CD4-positive, CD25-positive, alpha-beta regulatory T cell (primary cell): ENCODE data around the gene CRB2. TPM values are rescaled to one million over a fixed set of nuclear protein-coding genes. Genes with fewer than 3 reads are reported as not detected.
"Not testable (repeated sequence)": the region's sequence is repeated elsewhere in the genome, so short reads cannot be mapped to it uniquely, and the experiment has no call there.

Source experiments
- ATAC-seq, 2 donors: fragments of 150-1000 bp; cut with Tn5 transposase; one replicate each; pipeline ENCODE4 v1.10.0; 2021; ENCODE audit warnings: low read depth in 2 of 2, moderate number of reproducible peaks in 2 of 2, moderate library complexity in 1 of 2
- DNase-seq, 3 donors: peaks; one replicate each; pipeline versions ENCODE4 v3.0.0 to v3.0.0-alpha.2; 2012 to 2022; ENCODE audit warnings: mixed read lengths in 1 of 3
- H3K27ac ChIP-seq: one replicate; pipeline ENCODE4 v1.7.0; 2013; ENCODE audit warnings: mild to moderate bottlenecking, low read length; ENCODE audit not compliant: insufficient read depth, poor library complexity, severe bottlenecking
- H3K27me3 ChIP-seq: one replicate; pipeline ENCODE4 v1.7.0; 2013; ENCODE audit warnings: low read length; ENCODE audit not compliant: control insufficient read depth, insufficient read depth
- H3K36me3 ChIP-seq: one replicate; pipeline ENCODE4 v1.7.0; 2013; ENCODE audit warnings: mild to moderate bottlenecking, low read length, moderate library complexity; ENCODE audit not compliant: control insufficient read depth, insufficient read depth
- H3K4me1 ChIP-seq: 2 replicates; pipeline ENCODE4 v1.7.0; 2013; ENCODE audit warnings: mild to moderate bottlenecking, low read length; ENCODE audit not compliant: insufficient read depth, control insufficient read depth, poor library complexity, severe bottlenecking
- H3K4me3 ChIP-seq: one replicate; pipeline ENCODE4 v1.7.0; 2013; ENCODE audit warnings: low read depth, mild to moderate bottlenecking, low read length, moderate library complexity
- H3K9me3 ChIP-seq, 2 experiments: 1 replicate in 1 of 2; 2 replicates in 1 of 2; pipeline ENCODE4 v1.7.0; 2013; ENCODE audit warnings: low read length in 2 of 2, mild to moderate bottlenecking in 1 of 2, moderate library complexity in 1 of 2; ENCODE audit not compliant: control insufficient read depth in 2 of 2
- H3K27ac Mint-ChIP-seq, 3 donors: one replicate each; pipeline ENCODE4 v1.8.0; 2020 to 2022; ENCODE audit warnings: mild to moderate bottlenecking in 3 of 3, mixed read lengths in 3 of 3, moderate library complexity in 2 of 3
- H3K27me3 Mint-ChIP-seq: one replicate; pipeline ENCODE4 v1.8.0; 2022; ENCODE audit warnings: mild to moderate bottlenecking, mixed read lengths
- H3K36me3 Mint-ChIP-seq: one replicate; pipeline ENCODE4 v1.8.0; 2020; ENCODE audit warnings: mixed read lengths
- H3K4me1 Mint-ChIP-seq, 4 donors: one replicate each; pipeline ENCODE4 v1.8.0; 2020 to 2022; ENCODE audit warnings: mixed read lengths in 4 of 4, mild to moderate bottlenecking in 1 of 4
- H3K4me3 Mint-ChIP-seq, 4 donors: one replicate each; pipeline ENCODE4 v1.8.0; 2020 to 2022; ENCODE audit warnings: mild to moderate bottlenecking in 4 of 4, mixed read lengths in 4 of 4, moderate library complexity in 3 of 4
- H3K9me3 Mint-ChIP-seq, 7 donors: one replicate each; pipeline ENCODE4 v1.8.0; 2020 to 2022; ENCODE audit warnings: mixed read lengths in 7 of 7, mild to moderate bottlenecking in 3 of 7, moderate library complexity in 2 of 7
- polyA plus RNA-seq, 4 donors: library from polyadenylated mRNA; unstranded; fragments of 300-500 nt; fragmentation: Illumina TruSeq; gene quantifications; one replicate each; pipeline ENCODE4 v1.2.3, GENCODE V29; 2021
- total RNA-seq: library from RNA; stranded (reverse); gene quantifications from one replicate; pipeline ENCODE4 v1.2.3, GENCODE V29; 2022

CRB2 gene
- total and polyA plus RNA-seq, 5 donors from 2014 or later: 0.03 TPM; not detected in 4

GRCh38 chr9:123333058-123333669, 22.8 kb upstream of the CRB2 start:
- H3K27me3 Mint-ChIP-seq, ATAC-seq, H3K36me3 Mint-ChIP-seq, H3K36me3 ChIP-seq, H3K4me1 ChIP-seq, H3K27ac Mint-ChIP-seq, DNase-seq, H3K27me3 ChIP-seq, H3K27ac ChIP-seq, H3K4me3 ChIP-seq, H3K9me3 Mint-ChIP-seq, H3K4me3 Mint-ChIP-seq, H3K9me3 ChIP-seq: not testable (repeated sequence)
- H3K4me1 Mint-ChIP-seq: peaks cover 0 to 11% (median 0%) of the 10 kb centered on the region in 4 donors

GRCh38 chr9:123334639-123335038, 21.4 kb upstream of the CRB2 start:
- peaks cover 6 to 21% (median 11%) of the 10 kb centered on the region in 4 donors for H3K4me1 Mint-ChIP-seq
- no peak overlapping the region for H3K4me3 Mint-ChIP-seq
- Histone ChIP-seq H3K27me3 (no peaks in the 10 kb centered on the region), H3K4me3 (no peak overlapping the region), H3K27ac (no peak overlapping the region), H3K36me3 (no peaks in the 10 kb centered on the region), H3K4me1 (peaks cover 12% of the 10 kb centered on the region), H3K9me3 (no peaks in the 10 kb centered on the region)
- DNase-seq (no peak), ATAC-seq (no peak)
- H3K36me3 Mint-ChIP-seq: no peaks in the 10 kb centered on the region
- no peaks in the 10 kb centered on the region for H3K9me3 Mint-ChIP-seq
- no peaks in the 10 kb centered on the region for H3K27me3 Mint-ChIP-seq
- no peak overlapping the region for H3K27ac Mint-ChIP-seq

- Mint-ChIP-seq H3K4me1 (peaks cover 11 to 23% (median 16%) of the 10 kb centered on the region in 4 donors), H3K36me3 (no peaks in the 10 kb centered on the region), H3K9me3 (no peaks in the 10 kb centered on the region), H3K27me3 (no peaks in the 10 kb centered on the region), H3K4me3 (peak overlapping the region in 1 of 4 donors; percentile 9), H3K27ac (peak overlapping the region in 2 of 3 donors; percentile 53 to 78)
- Histone ChIP-seq H3K4me1 (peaks cover 19% of the 10 kb centered on the region), H3K27me3 (no peaks in the 10 kb centered on the region), H3K9me3 (no peaks in the 10 kb centered on the region), H3K36me3 (no peaks in the 10 kb centered on the region), H3K4me3 (no peak overlapping the region), H3K27ac (no peak overlapping the region)
- DNase-seq: no peak
- ATAC-seq: no peak
Measured at GRCh38 chr9:123335193-123335985, 20.6 kb upstream of the CRB2 start.

DNA sequence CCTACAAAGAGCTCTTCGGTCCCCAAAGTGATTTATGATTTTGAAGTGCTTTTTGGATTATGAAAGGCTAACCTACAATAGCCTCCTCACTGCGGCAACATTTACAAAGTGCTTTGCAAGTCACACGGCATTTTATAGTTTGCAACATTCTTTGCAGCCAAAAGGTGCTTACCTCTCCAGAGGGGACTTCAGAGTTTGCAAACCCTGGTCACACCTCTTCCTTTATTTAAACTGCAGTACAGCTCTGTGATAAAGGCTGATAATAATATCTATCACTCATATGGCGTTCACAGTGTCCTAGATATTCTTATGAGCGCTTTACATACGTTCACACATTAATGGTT, 20.0 kb upstream of the CRB2 start:
- H3K4me1 ChIP-seq: peaks cover 23% of the 10 kb centered on the region

GRCh38 chr9:123336449-123336848, 19.5 kb upstream of the CRB2 start:
- ATAC-seq (no peak), DNase-seq (no peak)
- Histone ChIP-seq H3K4me3 (no peak overlapping the region), H3K36me3 (no peaks in the 10 kb centered on the region), H3K27me3 (no peaks in the 10 kb centered on the region), H3K9me3 (no peaks in the 10 kb centered on the region), H3K27ac (no peak overlapping the region), H3K4me1 (peaks cover 23% of the 10 kb centered on the region)
- no peaks in the 10 kb centered on the region for H3K27me3 Mint-ChIP-seq
- peak overlapping the region in 1 of 3 donors; percentile 36 for H3K27ac Mint-ChIP-seq
- no peaks in the 10 kb centered on the region for H3K36me3 Mint-ChIP-seq
- no peaks in the 10 kb centered on the region for H3K9me3 Mint-ChIP-seq
- H3K4me1 Mint-ChIP-seq: peaks cover 16 to 32% (median 24%) of the 10 kb centered on the region in 4 donors
- H3K4me3 Mint-ChIP-seq: no peak overlapping the region

More for the DNA sequence above, 20.0 kb upstream of the CRB2 start:
- Mint-ChIP-seq H3K9me3 (no peaks in the 10 kb centered on the region), H3K27ac (no peak overlapping the region), H3K4me3 (no peak overlapping the region), H3K36me3 (no peaks in the 10 kb centered on the region), H3K27me3 (no peaks in the 10 kb centered on the region), H3K4me1 (peaks cover 12 to 28% (median 20%) of the 10 kb centered on the region in 4 donors)
- ATAC-seq (no peak), DNase-seq (no peak)
- Histone ChIP-seq H3K27me3 (no peaks in the 10 kb centered on the region), H3K4me3 (no peak overlapping the region), H3K27ac (no peak overlapping the region), H3K36me3 (no peaks in the 10 kb centered on the region), H3K9me3 (no peaks in the 10 kb centered on the region)

GRCh38 chr9:123336959-123337358, 19.0 kb upstream of the CRB2 start:
- H3K4me3 ChIP-seq: no peak overlapping the region
- no peaks in the 10 kb centered on the region for H3K36me3 ChIP-seq
- peaks cover 0 to 1% (median 0%) of the 10 kb centered on the region in 7 donors for H3K9me3 Mint-ChIP-seq
- H3K9me3 ChIP-seq: no peaks in the 10 kb centered on the region
- H3K27me3 ChIP-seq: no peaks in the 10 kb centered on the region
- H3K27ac Mint-ChIP-seq: no peak overlapping the region
- H3K4me1 Mint-ChIP-seq: peaks cover 16 to 35% (median 24%) of the 10 kb centered on the region in 4 donors
- H3K36me3 Mint-ChIP-seq: no peaks in the 10 kb centered on the region
- ATAC-seq (no peak), DNase-seq (no peak)
- H3K4me1 ChIP-seq: peaks cover 23% of the 10 kb centered on the region
- H3K27me3 Mint-ChIP-seq: no peaks in the 10 kb centered on the region
- H3K4me3 Mint-ChIP-seq: no peak overlapping the region
- no peak overlapping the region for H3K27ac ChIP-seq

DNA sequence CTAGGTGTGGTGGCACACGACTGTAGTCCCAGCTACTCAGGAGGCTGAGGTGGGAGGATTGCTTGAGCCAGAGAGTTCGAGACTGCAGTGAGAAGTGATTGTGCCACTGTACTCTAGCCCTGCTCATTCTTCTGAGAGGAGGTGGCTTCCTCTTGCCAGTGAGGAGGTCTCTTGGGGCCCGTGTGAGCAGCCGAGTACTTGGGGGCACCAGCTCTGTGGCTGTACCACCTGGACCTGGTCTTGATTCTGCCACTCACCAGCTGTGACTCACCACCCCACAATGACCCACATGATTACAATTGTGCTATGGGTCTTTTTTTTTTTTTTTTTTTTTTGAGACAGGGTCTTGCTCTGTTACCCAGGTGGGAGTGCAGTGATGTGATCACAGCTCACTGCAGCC, 18.0 kb upstream of the CRB2 start:
- no peaks in the 10 kb centered on the region for H3K27me3 ChIP-seq
- no peak for DNase-seq
- peak overlapping the region in 3 of 4 donors; percentile 26 to 43 (median 38) for H3K4me3 Mint-ChIP-seq
- peaks cover 23% of the 10 kb centered on the region for H3K4me1 ChIP-seq
- peaks cover 16 to 39% (median 27%) of the 10 kb centered on the region in 4 donors for H3K4me1 Mint-ChIP-seq
- no peak overlapping the region for H3K4me3 ChIP-seq
- peaks cover 0 to 1% (median 0%) of the 10 kb centered on the region in 7 donors for H3K9me3 Mint-ChIP-seq
- H3K27ac ChIP-seq: no peak overlapping the region
- no peaks in the 10 kb centered on the region for H3K36me3 Mint-ChIP-seq
- H3K27ac Mint-ChIP-seq: peak overlapping the region in 1 of 3 donors; percentile 55
- H3K9me3 ChIP-seq: no peaks in the 10 kb centered on the region
- no peaks in the 10 kb centered on the region for H3K27me3 Mint-ChIP-seq
- no peaks in the 10 kb centered on the region for H3K36me3 ChIP-seq
- peak; percentile 8 to 13 for ATAC-seq
